ENCODE data around the gene ERC1. TPM values are rescaled to one million over a fixed set of nuclear protein-coding genes. Genes with fewer than 3 reads are reported as not detected.
A peak's percentile ranks its signal among the peaks of the same experiment; 100 is the strongest.
"Not testable (repeated sequence)": the region's sequence is repeated elsewhere in the genome, so short reads cannot be mapped to it uniquely, and the experiment has no call there.

Gene ERC1
- total RNA-seq, 1 donor: 17.2 TPM

DNA sequence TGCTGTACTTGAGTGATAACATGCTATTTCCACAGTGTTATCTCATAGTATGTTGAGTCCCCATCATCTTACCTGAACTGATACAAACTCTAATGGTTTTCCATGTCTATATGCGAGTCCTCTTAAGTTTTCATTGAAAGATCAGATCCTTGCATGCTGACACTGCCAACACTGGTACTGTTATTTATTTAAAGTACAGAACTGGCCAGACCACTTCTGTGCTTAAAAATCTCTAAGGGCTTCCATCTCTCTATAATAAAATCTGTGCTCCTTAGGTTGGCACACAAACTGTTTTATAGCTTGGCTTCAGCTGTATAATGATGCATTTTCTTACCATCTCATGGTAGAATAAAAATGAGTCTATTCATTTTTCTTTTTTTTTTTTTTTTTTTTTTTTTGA, 188.1 kb downstream of the ERC1 start:
- no peak for DNase-seq (ENCODE audit: low read depth in 2 of 3, low spot score in 2 of 3)

DNA sequence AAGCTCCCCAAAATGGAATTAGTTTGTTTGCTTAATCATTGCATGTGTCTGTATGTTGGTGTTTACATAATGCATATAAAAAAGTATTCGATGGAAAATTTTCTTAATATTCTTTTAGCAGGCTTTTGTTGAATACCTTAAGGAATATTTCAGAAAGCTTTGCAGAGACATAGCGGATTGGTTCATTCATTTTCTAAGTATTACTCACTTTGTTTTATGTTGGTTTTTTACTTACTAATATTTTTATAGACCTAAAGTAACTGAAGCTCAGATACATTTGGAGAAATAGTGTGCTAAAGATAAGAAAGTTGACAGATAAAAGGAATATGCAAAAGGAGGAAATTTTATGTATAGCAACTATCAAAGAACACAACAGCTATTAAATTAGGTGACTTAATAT, 191.0 kb downstream of the ERC1 start:
- DNase-seq (ENCODE audit: low read depth in 2 of 3, low spot score in 2 of 3): no peak

DNA sequence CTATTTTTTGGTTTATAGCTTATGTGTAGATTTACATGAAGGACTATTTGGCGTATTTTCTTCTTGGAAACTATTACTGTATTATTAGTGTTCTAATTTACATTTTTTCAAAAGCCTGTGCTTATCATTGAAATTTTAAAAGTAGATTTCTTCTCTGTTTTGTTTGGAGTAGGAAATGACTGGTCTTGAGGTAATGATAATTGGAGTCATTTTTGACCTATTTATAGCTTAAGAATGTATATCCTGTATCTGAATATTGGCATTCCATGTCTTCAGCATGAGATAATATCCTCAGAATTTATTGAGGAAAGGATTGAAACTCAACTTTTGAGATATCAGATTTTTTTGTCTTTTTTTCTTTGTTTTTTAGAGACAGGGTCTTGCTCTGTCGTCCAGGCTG, 193.4 kb downstream of the ERC1 start:
- DNase-seq (ENCODE audit: low read depth in 2 of 3, low spot score in 2 of 3): no peak

DNA sequence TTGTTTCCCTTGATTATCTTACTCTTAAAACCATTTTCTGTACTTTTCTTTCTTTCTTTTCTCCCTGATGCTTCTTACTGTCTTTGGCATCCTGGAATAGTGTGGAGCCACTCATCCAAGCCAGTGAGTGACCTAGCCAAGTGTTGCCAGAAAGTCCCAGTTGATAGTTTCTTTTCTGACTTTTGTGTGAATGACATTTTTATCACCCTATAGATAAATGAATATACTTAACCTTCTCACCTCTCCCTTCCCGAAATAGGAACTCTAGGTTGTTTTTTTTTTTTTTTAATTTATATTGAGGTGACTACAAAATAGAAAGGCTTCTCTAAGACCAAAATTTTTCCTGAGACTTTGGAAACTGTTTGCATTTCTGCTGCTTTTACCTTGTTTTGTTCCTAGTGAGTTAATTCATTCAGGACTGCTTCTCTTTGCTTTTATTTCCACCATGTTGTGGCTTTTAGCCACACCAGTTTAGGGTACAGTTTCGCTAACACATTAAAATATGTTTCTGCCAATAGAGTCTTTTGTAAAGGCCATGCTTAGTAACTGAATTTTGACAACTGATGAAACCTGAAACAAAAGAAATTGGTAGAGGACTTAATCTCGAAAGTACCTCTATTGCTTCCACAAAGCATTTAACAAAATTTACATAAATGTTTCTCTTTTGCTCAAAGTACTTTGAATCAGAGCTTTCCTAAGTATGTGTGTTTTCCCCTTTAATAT, 194.6 kb downstream of the ERC1 start:
- no peak for DNase-seq (ENCODE audit: low read depth in 2 of 3, low spot score in 2 of 3)

DNA sequence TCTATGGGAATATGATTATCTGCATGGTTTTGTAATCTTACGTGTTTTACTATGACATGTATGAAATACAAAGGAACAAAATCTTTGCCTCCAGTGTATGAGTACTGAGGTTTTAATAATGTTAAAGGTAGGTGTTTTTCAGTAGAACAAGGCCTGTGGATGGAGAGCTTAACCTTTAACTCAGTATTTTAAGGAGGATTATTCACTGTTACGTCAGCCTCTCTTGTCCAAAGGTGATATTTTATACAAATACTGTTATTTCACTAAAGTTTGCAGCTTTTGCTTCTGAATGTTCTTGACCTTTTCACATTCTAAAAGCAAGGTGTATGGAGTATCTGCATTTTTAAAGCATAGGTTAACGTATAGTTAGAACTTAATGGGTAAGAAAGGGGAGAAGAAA, 195.3 kb downstream of the ERC1 start:
- DNase-seq (ENCODE audit: low read depth in 2 of 3, low spot score in 2 of 3): no peak

DNA sequence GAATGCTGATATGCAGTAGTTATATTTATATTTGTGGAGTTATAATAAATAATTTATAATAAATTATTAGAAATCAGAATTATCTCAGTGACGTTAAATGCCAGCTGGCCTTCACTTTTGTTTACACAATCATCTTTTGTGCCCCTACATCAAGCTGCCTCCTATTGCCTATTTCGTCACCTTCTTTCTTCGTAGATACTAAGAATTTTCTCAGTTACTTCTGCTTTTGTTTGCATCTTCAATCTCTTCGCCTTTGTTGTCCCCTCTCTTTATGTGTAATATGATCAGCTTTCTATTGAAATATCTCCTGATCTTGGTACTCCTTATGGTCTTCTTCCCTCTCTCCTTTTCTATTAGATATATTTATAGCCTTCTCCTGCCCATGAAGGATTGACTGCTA, 197.0 kb downstream of the ERC1 start:
- DNase-seq (ENCODE audit: low read depth in 2 of 3, low spot score in 2 of 3): no peak

DNA sequence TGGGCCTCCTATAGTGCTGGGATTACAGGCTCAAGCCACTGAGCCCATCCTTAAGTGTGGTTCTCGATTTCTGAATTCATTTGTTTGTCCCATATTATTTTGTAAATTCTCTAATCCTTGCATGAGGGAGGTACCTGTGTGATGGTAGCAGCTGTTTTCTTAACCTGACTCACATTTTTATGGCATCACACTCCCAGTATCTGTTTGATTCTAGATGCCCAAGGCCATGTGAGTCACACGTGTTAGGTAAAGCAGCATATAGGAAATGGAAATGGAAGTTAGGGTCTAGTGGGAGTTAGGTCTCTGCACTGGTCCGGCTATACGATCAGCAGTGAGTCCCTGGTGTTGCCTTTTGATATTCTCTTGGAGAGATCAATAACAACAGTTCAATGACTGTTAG, 198.1 kb downstream of the ERC1 start:
- DNase-seq (ENCODE audit: low read depth in 2 of 3, low spot score in 2 of 3): no peak

DNA sequence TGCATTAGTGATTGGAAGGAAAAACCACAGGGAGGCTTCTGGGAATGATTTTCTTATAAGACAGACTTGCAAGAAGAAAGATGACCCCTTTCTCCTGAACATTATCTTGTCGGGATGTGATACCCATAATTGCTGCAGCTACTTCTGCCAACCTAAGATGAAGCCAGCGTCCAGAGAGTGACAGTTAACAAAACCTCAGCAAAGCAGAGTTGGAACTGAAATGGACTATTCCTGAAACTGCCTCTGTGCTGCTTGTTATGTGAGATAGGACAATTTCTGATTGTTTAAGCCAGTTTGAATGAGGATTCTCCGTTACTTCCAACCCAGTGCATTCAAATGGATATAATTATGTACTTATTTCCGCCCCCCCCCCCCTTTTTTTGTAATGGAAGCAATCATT, 204.5 kb downstream of the ERC1 start:
- no peak for DNase-seq (ENCODE audit: low read depth in 2 of 3, low spot score in 2 of 3)

DNA sequence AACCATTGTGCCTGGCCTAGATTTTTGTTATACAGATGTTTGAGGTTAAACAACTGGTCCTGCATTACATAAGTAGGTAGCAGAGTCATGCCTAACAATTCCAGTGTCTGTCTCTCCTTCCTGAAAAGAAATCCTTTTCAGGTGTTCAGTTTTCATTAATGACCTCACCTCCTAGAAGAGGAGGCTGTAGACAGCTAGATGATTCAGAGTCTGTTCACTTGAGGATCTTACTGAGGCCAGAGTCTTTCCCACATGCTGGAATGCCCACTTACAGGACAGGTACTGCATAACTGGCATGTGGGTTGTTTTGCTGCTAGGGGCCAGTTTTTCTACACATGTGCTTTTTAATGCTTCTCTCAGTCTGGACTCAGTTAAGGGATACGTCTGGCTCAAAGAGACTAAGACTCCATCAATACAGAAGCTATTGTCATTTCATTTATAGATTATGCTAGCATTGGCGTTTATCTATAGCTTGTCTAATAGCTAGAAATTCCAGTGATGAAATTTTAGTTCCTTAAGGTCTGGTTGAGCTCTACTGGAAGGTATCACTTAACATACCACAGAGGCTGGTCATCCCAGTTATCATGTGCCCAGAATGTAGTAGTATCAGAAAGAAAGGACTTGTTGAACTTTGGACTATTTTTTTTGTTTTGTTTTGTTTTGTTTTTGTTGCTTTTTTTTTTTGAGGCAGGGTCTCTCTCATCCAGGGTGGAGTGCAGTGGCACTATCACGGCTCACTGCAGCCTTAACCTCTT, 206.4 kb downstream of the ERC1 start:
- DNase-seq (ENCODE audit: low read depth in 2 of 3, low spot score in 2 of 3): no peak

DNA sequence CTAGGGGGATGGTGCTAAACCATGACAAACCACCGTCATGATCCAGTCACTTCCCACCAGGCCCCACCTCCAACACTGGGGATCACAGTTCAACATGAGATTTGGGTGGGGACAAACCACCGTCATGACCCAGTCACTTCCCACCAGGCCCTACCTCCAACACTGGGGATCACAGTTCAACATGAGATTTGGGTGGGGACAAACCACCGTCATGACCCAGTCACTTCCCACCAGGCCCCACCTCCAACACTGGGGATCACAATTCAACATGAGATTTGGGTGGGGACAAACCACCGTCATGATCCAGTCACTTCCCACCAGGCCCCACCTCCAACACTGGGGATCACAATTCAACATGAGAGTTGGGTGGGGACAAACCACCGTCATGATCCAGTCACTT, 207.8 kb downstream of the ERC1 start:
- DNase-seq (ENCODE audit: low read depth in 2 of 3, low spot score in 2 of 3): not testable (repeated sequence)

DNA sequence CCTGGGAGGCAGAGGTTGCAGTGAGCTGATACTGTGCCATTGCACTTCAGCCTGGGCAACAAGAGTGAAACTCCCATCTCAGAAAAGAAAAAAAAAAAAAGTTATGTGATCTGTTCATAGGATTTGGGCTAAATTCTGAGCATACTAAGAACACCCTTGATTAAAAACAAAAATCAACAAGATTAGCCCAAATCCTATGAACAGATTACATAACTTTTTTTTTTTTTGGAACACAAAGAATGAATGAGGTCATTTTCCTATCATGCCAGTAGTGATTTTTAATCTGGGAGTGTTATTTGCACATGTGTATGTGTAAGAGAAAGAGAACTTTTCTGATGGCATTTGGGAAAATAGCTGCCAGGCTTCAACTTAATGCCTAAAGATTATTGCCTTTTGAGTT, 208.7 kb downstream of the ERC1 start:
- no peak for DNase-seq (ENCODE audit: low read depth in 2 of 3, low spot score in 2 of 3)

DNA sequence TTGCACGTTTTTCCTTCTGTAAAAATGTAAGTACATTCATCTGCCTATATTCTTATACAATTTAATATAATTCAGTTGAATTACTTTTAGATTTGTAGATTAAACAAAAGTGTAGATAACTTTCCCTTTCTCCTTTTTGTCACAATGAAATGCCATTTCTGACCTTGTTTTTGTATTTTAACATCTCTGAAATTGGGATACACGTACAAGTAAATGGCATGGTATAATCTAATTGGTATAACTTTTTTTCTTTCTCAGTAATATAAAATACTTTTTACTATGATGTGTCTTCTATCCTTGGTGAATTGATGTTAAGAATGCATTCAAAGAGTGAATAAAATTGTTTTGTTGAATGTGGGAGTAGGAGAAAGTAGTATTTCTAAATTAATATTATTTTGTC, 210.0 kb downstream of the ERC1 start:
- no peak for DNase-seq (ENCODE audit: low read depth in 2 of 3, low spot score in 2 of 3)

DNA sequence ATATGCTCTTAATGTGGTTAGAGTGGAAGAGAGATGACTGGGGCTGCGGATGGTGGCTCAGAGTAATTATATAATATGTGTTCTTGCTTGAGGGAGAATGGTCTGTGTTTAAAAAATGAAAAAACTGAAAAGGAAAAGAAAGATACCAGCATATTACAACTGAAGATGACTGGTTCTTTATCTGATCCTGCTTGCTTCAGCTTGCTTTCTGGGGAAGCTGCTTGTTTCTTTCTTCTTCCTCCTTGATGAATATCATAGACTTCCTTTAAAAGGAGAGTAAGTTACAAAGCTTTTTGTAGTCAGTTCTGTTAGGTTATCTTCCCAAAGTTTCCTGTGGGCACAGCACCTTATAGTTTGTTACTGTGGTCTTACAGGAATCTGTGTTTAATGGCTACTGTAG, 210.9 kb downstream of the ERC1 start:
- DNase-seq (ENCODE audit: low read depth in 2 of 3, low spot score in 2 of 3): peak in 2 of 3 donors; percentile 3 to 8

DNA sequence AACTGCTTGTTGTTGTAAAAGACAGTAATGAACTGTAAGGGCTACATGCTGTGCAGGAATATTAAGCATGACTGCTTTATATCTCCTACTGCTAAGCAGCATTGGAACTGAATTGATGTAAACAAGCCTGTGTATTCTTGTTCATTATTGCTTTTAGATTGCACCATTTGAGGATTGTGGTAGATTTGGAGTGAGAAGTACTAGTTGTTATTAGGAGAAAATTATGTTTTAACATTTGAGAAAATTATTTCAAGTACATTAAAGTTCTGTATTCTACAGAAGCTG, 212.7 kb downstream of the ERC1 start:
- no peak for DNase-seq (ENCODE audit: low read depth in 2 of 3, low spot score in 2 of 3)

DNA sequence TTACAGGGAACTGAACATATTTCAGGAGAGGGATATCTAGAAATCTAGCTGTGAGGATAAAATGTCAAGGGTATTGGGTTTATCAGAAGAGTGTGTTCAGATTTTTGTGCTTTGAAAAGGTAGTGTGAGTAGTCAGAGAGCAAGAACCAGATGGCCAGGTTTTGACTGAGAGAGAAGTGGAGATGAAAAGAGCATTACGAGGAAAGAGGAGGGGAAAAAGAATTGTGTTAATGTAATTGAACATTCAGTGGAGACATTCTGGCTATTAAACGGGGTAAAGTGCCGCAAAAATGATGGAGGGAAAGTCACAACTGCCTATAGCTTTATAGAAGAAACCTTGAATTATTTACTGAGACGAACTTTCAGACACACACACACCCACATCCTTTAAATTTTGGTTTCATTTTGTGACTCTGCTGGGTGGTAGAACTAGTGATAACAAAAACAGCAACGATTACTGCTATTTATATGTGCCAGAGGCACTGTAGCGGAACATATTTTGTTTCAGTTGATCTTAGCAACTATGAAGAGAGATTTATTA, 213.6 kb downstream of the ERC1 start:
- DNase-seq (ENCODE audit: low read depth in 2 of 3, low spot score in 2 of 3): peak; percentile 9 to 59 (median 22)

DNA sequence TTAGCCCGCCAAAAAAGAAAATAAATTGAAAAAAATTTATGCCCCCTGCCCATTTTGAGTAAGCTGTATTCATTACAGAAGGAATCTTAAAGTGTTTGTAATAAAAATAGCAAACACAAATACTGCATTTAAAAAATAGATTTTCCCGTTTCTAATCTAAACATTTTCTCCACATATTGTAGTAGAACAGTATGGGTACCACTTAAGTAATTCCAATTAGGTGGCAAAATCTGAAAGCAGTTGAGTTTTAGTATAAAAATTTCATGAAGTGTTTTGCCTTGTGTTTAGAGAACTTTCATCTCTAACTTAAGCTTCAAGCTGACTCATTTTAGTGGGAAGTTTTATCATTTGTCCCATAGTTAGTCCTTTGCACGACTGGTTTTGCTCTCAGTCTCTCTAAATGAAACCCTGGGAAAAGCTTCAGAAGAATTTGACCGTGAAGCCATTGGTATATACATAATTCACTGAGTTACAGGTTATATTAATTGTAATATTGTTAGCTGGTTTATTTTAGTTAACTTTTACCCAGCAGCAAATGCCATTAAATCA, 214.6 kb downstream of the ERC1 start:
- DNase-seq (ENCODE audit: low read depth in 2 of 3, low spot score in 2 of 3): no peak

DNA sequence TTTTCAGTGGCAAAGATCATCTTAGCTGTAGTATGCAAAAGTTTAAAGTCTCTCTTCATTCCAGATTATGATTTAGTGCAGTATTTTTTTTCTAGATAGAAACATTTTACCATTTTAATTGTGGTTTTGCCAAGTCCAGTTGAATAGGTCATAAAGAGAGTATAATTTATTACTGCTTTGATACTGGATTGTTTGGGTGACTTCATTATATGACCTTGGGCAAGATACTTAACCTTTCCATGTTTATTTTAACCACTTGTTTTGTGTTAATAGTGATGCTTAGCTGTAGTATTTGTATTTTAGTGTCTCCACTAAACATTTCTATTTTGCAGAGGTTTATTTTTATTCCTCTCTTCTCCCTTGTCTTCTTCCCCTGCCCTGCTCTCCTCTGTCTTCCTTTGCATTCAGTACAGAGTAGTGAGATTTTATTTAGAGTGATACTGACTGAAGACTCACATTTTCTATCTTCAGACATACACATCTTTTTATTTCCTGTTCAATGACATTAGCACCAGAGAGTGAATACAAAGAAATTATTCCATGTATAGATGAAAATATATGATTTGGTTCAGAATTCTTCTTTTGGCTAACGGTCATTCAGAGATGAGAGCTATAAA, 215.2 kb downstream of the ERC1 start:
- DNase-seq (ENCODE audit: low read depth in 2 of 3, low spot score in 2 of 3): no peak

DNA sequence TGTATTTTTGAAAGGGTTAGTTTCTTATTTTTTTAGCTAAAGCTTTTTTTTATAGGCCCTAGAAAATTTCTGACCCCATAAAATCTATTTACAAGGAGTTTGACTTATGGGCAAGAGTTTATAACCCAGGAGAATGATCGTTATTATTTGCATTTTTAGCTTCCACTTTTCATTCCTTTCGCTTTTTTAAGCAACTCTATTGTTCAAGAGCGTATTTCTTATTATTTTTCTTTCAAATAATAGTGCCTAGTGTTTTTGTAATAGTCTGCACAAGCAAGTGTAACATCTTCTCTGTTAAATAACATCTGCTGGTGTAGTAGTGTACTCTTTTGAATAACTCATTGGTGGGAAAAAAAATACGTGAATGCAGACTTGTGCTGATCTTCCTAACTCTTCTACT, 216.3 kb downstream of the ERC1 start:
- no peak for DNase-seq (ENCODE audit: low read depth in 2 of 3, low spot score in 2 of 3)

DNA sequence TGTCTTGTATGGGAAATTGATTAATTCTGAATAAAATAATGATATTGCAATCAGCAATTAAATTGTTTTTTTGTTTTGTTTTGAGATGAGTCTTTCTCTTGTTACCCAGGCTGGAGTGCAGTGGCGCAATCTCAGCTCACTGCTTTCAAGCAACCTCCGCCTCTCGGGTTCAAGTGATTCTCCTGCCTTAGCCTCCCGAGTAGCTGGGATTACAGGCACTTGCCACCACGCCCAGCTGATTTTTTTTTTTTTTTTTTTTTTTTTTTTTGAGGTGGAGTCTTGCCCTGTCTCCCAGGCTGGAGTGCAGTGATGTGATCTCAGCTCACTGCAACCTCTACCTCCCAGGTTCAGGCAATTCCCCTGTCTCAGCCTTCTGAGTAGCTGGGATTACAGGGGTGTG, 217.7 kb downstream of the ERC1 start:
- not testable (repeated sequence) for DNase-seq (ENCODE audit: low read depth in 2 of 3, low spot score in 2 of 3)

DNA sequence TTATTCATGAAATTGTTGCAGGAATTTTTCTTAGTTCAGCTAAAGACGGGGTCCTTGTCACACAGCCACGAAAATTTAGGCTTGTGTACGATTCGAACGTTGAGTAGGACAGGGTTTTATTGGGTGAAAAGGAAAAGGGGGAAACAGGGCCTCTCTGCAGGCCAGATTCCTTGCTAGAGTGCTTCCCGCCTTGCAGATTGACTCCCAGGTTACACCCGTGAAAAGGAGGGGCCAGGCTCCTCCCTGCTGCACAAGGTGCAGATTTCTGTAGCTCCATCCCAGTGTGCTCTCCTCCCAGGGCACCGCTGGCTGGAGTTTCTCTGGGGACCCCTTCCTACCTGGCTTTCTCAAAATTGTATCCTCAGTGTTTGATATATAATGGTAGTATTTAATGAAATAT, 221.5 kb downstream of the ERC1 start:
- DNase-seq (ENCODE audit: low read depth in 2 of 3, low spot score in 2 of 3): no peak

DNA sequence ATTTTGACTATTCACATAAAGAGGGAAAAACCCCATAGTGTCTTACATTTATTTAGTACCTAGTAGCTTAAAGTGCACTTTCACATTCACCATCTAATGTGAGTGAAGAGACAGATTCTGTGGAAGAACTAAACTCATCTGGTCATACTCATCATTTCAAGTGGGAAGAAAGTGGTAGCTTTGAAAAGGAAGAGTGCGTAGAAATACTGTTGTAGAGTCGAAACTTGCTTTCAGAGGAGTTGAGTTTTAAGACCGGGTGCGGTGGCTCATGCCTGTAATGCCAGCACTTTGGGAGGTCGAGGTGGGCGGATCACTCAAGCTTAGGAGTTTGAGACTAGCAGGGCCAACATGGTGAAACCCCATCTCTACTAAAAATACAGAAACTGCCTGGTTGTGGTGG, 222.2 kb downstream of the ERC1 start:
- no peak for DNase-seq (ENCODE audit: low read depth in 2 of 3, low spot score in 2 of 3)
